Ovary (tissue), 3 donors: ENCODE results near the gene CHODL.

ENCODE experiments used
- EP300 ChIP-seq: sonication (generic); formaldehyde crosslinking; IDR thresholded peaks from one replicate; pipeline ENCODE4 v1.6.1; 2017; ENCODE audit warnings: antibody characterized with exemption
- TF ChIP-seq, protein P1 (sequence below), 3 donors: fragments of 450-650 bp in 2 of 3; fragments of 200-600 bp in 1 of 3; IDR thresholded peaks; one replicate each; pipeline versions ENCODE4 v1.5.1 to v1.8.0; 2016 to 2022; ENCODE audit warnings: antibody characterized with exemption in 3 of 3, mild to moderate bottlenecking in 1 of 3
- donor health status: DM: no; HTN: no; CAD: no.

DNA sequence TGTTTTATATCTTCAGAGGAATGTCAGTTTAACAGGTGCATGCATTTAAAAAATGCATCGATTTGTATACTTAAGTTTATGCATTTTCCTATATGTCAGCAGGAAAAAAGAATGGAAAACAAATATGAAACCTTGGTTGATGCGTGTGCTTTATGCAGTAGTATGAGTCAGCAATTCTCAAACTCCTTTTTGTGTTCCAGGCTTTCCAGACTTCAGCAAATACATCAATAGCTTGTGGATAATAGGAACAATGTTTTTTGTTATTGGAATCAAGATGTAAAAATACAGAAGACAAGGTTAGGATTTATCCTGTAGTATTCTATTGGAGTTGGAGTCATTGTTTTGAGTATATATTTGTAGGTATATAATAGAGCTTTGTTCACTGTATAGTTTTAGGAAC lies 45.2 kb downstream of the CHODL start:
- TF ChIP-seq, protein P1, sequence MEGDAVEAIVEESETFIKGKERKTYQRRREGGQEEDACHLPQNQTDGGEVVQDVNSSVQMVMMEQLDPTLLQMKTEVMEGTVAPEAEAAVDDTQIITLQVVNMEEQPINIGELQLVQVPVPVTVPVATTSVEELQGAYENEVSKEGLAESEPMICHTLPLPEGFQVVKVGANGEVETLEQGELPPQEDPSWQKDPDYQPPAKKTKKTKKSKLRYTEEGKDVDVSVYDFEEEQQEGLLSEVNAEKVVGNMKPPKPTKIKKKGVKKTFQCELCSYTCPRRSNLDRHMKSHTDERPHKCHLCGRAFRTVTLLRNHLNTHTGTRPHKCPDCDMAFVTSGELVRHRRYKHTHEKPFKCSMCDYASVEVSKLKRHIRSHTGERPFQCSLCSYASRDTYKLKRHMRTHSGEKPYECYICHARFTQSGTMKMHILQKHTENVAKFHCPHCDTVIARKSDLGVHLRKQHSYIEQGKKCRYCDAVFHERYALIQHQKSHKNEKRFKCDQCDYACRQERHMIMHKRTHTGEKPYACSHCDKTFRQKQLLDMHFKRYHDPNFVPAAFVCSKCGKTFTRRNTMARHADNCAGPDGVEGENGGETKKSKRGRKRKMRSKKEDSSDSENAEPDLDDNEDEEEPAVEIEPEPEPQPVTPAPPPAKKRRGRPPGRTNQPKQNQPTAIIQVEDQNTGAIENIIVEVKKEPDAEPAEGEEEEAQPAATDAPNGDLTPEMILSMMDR (IDR thresholded peaks at IDR 0.05) = no peak
- TF ChIP-seq EP300 = no peak
